ENCODE measurements around the gene PGF.

PGF gene

DNA sequence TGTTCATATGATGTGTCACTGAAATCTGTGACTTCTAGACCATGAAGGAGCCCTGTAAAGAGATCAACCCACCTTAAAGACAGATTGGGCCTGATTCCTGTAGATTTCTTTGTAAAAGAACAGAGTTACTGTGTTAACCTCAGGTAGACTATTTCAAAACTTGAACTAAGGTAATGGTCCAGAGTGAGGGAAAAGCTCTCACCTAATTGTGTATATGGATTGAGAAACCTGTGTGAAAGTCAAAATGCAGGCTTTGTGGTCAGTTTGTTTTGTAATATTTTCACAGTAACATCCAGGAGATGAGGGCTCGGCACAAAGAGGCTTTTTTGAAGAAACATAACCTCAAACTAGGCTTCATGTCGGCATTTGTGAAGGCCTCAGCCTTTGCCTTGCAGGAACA is 57.3 kb downstream of the PGF start:
- TF ChIP-seq, protein P1, sequence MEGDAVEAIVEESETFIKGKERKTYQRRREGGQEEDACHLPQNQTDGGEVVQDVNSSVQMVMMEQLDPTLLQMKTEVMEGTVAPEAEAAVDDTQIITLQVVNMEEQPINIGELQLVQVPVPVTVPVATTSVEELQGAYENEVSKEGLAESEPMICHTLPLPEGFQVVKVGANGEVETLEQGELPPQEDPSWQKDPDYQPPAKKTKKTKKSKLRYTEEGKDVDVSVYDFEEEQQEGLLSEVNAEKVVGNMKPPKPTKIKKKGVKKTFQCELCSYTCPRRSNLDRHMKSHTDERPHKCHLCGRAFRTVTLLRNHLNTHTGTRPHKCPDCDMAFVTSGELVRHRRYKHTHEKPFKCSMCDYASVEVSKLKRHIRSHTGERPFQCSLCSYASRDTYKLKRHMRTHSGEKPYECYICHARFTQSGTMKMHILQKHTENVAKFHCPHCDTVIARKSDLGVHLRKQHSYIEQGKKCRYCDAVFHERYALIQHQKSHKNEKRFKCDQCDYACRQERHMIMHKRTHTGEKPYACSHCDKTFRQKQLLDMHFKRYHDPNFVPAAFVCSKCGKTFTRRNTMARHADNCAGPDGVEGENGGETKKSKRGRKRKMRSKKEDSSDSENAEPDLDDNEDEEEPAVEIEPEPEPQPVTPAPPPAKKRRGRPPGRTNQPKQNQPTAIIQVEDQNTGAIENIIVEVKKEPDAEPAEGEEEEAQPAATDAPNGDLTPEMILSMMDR (IDR thresholded peaks at IDR 0.05), result no peak
- no peak for DNase-seq (ENCODE audit: low spot score)
- H3K27ac ChIP-seq, result no peak overlapping the region
- no peak overlapping the region for H3K4me3 ChIP-seq

- TF ChIP-seq, protein P1 (IDR thresholded peaks at IDR 0.05), result no peak
- DNase-seq (ENCODE audit: low spot score), result no peak
- no peak overlapping the region for H3K4me3 ChIP-seq
- no peak overlapping the region for H3K27ac ChIP-seq
Measured at GRCh38 chr14:74897642-74898041, 57.8 kb downstream of the PGF start.

- H3K4me3 ChIP-seq, result no peak overlapping the region
- no peak overlapping the region for H3K27ac ChIP-seq
- DNase-seq (ENCODE audit: low spot score), result no peak
- TF ChIP-seq, protein P1 (IDR thresholded peaks at IDR 0.05), result no peak
Measured at GRCh38 chr14:74896400-74896799, 59.0 kb downstream of the PGF start.

GRCh38 chr14:74893614-74894091 is 61.7 kb downstream of the PGF start:
- no peak overlapping the region for H3K4me3 ChIP-seq
- no peak for DNase-seq (ENCODE audit: low spot score)
- H3K27ac ChIP-seq, result no peak overlapping the region
- TF ChIP-seq, protein P1 (IDR thresholded peaks at IDR 0.05), result no peak

DNA sequence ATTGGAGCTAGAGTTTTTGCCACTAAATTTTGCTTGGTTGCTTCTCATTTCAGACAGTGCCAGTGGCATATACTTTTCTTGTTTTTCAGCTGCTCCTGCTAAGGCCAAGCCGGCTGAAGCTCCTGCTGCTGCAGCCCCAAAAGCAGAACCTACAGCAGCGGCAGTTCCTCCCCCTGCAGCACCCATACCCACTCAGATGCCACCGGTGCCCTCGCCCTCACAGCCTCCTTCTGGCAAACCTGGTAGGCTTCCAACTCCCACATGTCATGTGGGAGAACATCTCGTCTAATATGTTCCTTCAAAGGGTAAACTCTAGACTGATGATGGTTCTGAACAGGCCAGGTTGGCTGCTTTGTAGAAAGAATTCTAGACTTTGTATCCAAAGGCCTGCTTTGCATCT is 62.7 kb downstream of the PGF start:
- no peak overlapping the region for H3K4me3 ChIP-seq
- no peak overlapping the region for H3K27ac ChIP-seq
- peak; percentile 52 for DNase-seq (ENCODE audit: low spot score)

GRCh38 chr14:74891870-74892269 is 63.5 kb downstream of the PGF start:
- Histone ChIP-seq H3K4me3 (no peak overlapping the region), H3K27ac (peak overlapping the region in 1 of 2 donors; percentile 34)
- TF ChIP-seq, protein P1 (IDR thresholded peaks at IDR 0.05), result no peak
- no peak for DNase-seq (ENCODE audit: low spot score)

More for the DNA sequence above, 62.7 kb downstream of the PGF start:
- TF ChIP-seq, protein P1 (IDR thresholded peaks at IDR 0.05), result no peak

All from coronary artery (tissue), 2 donors.